H1 (cell line): ENCODE measurements around the gene CLMP. TPM values are rescaled to one million over a fixed set of nuclear protein-coding genes. Genes with fewer than 3 reads are reported as not detected.

Source experiments
- CTCF ChIA-PET: fragments of 300-600 bp; sonication (Branson Sonifier 250); formaldehyde crosslinking; loops from one replicate; lab custom pipeline; 2021; ENCODE audit not compliant: partially characterized antibody; lab: Charles Lee
- POLR2A ChIA-PET: fragments of 300-600 bp; sonication (Branson Sonifier 250); formaldehyde crosslinking; loops from one replicate; lab custom pipeline; 2021; ENCODE audit warnings: inconsistent platforms; ENCODE audit not compliant: partially characterized antibody; lab: Charles Lee
- DNase-seq, 2 experiments: peaks; one replicate each; pipeline versions ENCODE4 v3.0.0 to v3.0.0-alpha.2; 2010 to 2022; ENCODE audit warnings: low spot score in 2 of 2, low read depth in 1 of 2, mixed read lengths in 1 of 2
- FAIRE-seq: peaks from 2 replicates; lab custom pipeline; 2011; peaks lifted over from hg19 to GRCh38; lab: Jason Lieb, UNC
- H2AFZ ChIP-seq: 2 replicates; pipeline ENCODE4 v1.8.1; 2012; ENCODE audit warnings: low read length, inconsistent platforms
- H2AK5ac ChIP-seq: 2 replicates; pipeline ENCODE4 v1.6.1; 2013; ENCODE audit warnings: low read depth, low read length
- H2BK120ac ChIP-seq: replicated peaks from 2 replicates; pipeline ENCODE3; 2013; ENCODE audit warnings: low read depth, low read length, inconsistent platforms
- H2BK12ac ChIP-seq: 2 replicates; pipeline ENCODE4 v1.6.1; 2013; ENCODE audit warnings: low read depth, low read length
- H2BK15ac ChIP-seq: 2 replicates; pipeline ENCODE4 v1.6.1; 2013; ENCODE audit warnings: low read length
- H2BK20ac ChIP-seq: 2 replicates; pipeline ENCODE4 v1.6.1; 2013; ENCODE audit warnings: low read length
- H2BK5ac ChIP-seq: 2 replicates; pipeline ENCODE4 v1.6.1; 2013; ENCODE audit warnings: low read depth, low read length
- H3K14ac ChIP-seq: 2 replicates; pipeline ENCODE4 v1.6.1; 2013; ENCODE audit warnings: inconsistent platforms; ENCODE audit not compliant: insufficient read length
- H3K18ac ChIP-seq: 2 replicates; pipeline ENCODE4 v1.6.1; 2013; ENCODE audit warnings: low read length; ENCODE audit errors: extremely low read depth
- H3K23ac ChIP-seq: 2 replicates; pipeline ENCODE4 v1.6.1; 2013; ENCODE audit warnings: inconsistent platforms; ENCODE audit not compliant: insufficient read length
- H3K23me2 ChIP-seq: 2 replicates; pipeline ENCODE4 v1.6.1; 2013; ENCODE audit warnings: low read depth, low read length
- H3K27ac ChIP-seq: 2 replicates; pipeline ENCODE4 v1.6.1; 2011; ENCODE audit warnings: low read depth, low read length, inconsistent platforms
- H3K27me3 ChIP-seq, 4 experiments: replicated peaks in 1 of 4; 1 replicate in 1 of 4; 2 replicates in 3 of 4; pipeline versions ENCODE4 v1.6.1 to v1.8.1; 2011 to 2013; ENCODE audit warnings: low read length in 3 of 4, mild to moderate bottlenecking in 3 of 4, inconsistent platforms in 2 of 4, mixed read lengths in 2 of 4, moderate library complexity in 1 of 4; ENCODE audit not compliant: control insufficient read depth in 3 of 4, insufficient read depth in 3 of 4; ENCODE audit errors: extremely low read depth in 1 of 4
- H3K36me3 ChIP-seq, 4 experiments: 2 replicates each; pipeline versions ENCODE4 v1.6.1 to v1.8.1; 2011 to 2013; ENCODE audit warnings: mild to moderate bottlenecking in 4 of 4, low read length in 3 of 4, moderate library complexity in 2 of 4, control low read depth in 1 of 4, inconsistent platforms in 1 of 4; ENCODE audit not compliant: insufficient read depth in 4 of 4, control insufficient read depth in 2 of 4
- H3K4ac ChIP-seq: replicated peaks from 2 replicates; pipeline ENCODE3; 2013; ENCODE audit warnings: low read length, low read depth, mixed read lengths, inconsistent platforms; ENCODE audit not compliant: insufficient read length
- H3K4me1 ChIP-seq, 4 experiments: replicated peaks in 1 of 4; 1 replicate in 1 of 4; 2 replicates in 3 of 4; pipeline versions ENCODE4 v1.6.1 to v1.8.1; 2011 to 2013; ENCODE audit warnings: low read length in 3 of 4, inconsistent platforms in 2 of 4, mixed read lengths in 1 of 4; ENCODE audit not compliant: insufficient read depth in 4 of 4, control insufficient read depth in 3 of 4
- H3K4me2 ChIP-seq, 2 experiments: 2 replicates each; pipeline versions ENCODE4 v1.6.1 to v1.8.1; 2011 to 2013; ENCODE audit warnings: low read depth in 2 of 2, low read length in 2 of 2, control low read depth in 1 of 2, inconsistent platforms in 1 of 2, mild to moderate bottlenecking in 1 of 2; ENCODE audit not compliant: insufficient read depth in 1 of 2
- H3K4me3 ChIP-seq, 4 experiments: fragments of 200-600, 300-600 bp in 1 of 4; sonication (generic), shearing (Covaris generic), sonication (Bioruptor Twin) in 1 of 4; 2 replicates each; pipeline versions ENCODE4 v1.5.1 to v1.8.1; 2011 to 2016; ENCODE audit warnings: low read length in 4 of 4, low read depth in 3 of 4, control low read depth in 2 of 4, inconsistent platforms in 2 of 4, mild to moderate bottlenecking in 2 of 4, mixed read lengths in 1 of 4, moderate library complexity in 1 of 4; ENCODE audit not compliant: insufficient read depth in 2 of 4; ENCODE audit errors: extremely low read depth in 1 of 4
- H3K56ac ChIP-seq: replicated peaks from 2 replicates; pipeline ENCODE3; 2013; ENCODE audit warnings: low read depth, mild to moderate bottlenecking, mixed read lengths, low read length, inconsistent platforms; ENCODE audit not compliant: insufficient read length
- H3K79me1 ChIP-seq: 2 replicates; pipeline ENCODE4 v1.6.1; 2013; ENCODE audit warnings: low read depth, low read length, control low read depth
- H3K79me2 ChIP-seq, 2 experiments: 2 replicates each; pipeline versions ENCODE4 v1.6.1 to v1.8.1; 2012 to 2013; ENCODE audit warnings: low read length in 2 of 2, mild to moderate bottlenecking in 2 of 2, inconsistent platforms in 1 of 2; ENCODE audit not compliant: insufficient read depth in 2 of 2, control insufficient read depth in 1 of 2
- H3K9ac ChIP-seq, 4 experiments: replicated peaks in 1 of 4; 1 replicate in 1 of 4; 2 replicates in 3 of 4; pipeline versions ENCODE4 v1.6.1 to v1.8.1; 2011 to 2013; ENCODE audit warnings: low read depth in 3 of 4, low read length in 3 of 4, control low read depth in 2 of 4, mild to moderate bottlenecking in 2 of 4, moderate library complexity in 2 of 4, inconsistent platforms in 1 of 4; ENCODE audit errors: extremely low read depth in 1 of 4
- H3K9me3 ChIP-seq, 2 experiments: 2 replicates each; pipeline versions ENCODE4 v1.6.1 to v1.8.1; 2012 to 2013; ENCODE audit warnings: mild to moderate bottlenecking in 2 of 2, moderate library complexity in 2 of 2, control low read depth in 1 of 2, inconsistent platforms in 1 of 2, low read depth in 1 of 2, low read length in 1 of 2, mixed read lengths in 1 of 2; ENCODE audit not compliant: insufficient read depth in 2 of 2
- H4K20me1 ChIP-seq, 2 experiments: replicated peaks in 1 of 2; 2 replicates each; pipeline versions ENCODE3 to v1.8.1; 2011 to 2013; ENCODE audit warnings: inconsistent platforms in 2 of 2, low read length in 2 of 2, mild to moderate bottlenecking in 1 of 2; ENCODE audit not compliant: insufficient read depth in 2 of 2, control insufficient read depth in 1 of 2
- H4K5ac ChIP-seq: 2 replicates; pipeline ENCODE4 v1.6.1; 2013; ENCODE audit warnings: low read length, low read depth, mixed read lengths, inconsistent platforms; ENCODE audit not compliant: insufficient read length
- H4K8ac ChIP-seq: 2 replicates; pipeline ENCODE4 v1.8.0; 2013; ENCODE audit warnings: mild to moderate bottlenecking, moderate library complexity, low read length, inconsistent platforms; ENCODE audit not compliant: insufficient read depth; ENCODE audit errors: extremely low read depth
- H4K91ac ChIP-seq: replicated peaks from 2 replicates; pipeline ENCODE3; 2013; ENCODE audit warnings: low read length, mixed read lengths, inconsistent platforms; ENCODE audit not compliant: insufficient read length
- CHD2 ChIP-seq: IDR thresholded peaks from 2 replicates; pipeline ENCODE4 v1.6.1; 2012; ENCODE audit warnings: low read length, improper control_type of control experiment
- HDAC6 ChIP-seq: IDR thresholded peaks from one replicate; pipeline ENCODE4 v1.7.1; 2012; ENCODE audit warnings: low read depth, mild to moderate bottlenecking, inconsistent platforms, low read length, moderate library complexity
- JUN ChIP-seq: IDR thresholded peaks from 2 replicates; pipeline ENCODE4 v1.6.1; 2011; ENCODE audit warnings: low read depth, mild to moderate bottlenecking, improper control_type of control experiment, low read length
- JUND ChIP-seq: IDR thresholded peaks from 2 replicates; pipeline ENCODE4 v1.6.1; 2011; ENCODE audit warnings: mild to moderate bottlenecking, improper control_type of control experiment, low read length
- POLR2AphosphoS5 ChIP-seq: IDR thresholded peaks from 2 replicates; pipeline ENCODE4 v1.6.1; 2011; ENCODE audit warnings: low read depth, low read length
- RBBP5 ChIP-seq: IDR thresholded peaks from 2 replicates; pipeline ENCODE4 v1.7.1; 2012; ENCODE audit warnings: low read depth, mild to moderate bottlenecking, inconsistent platforms, low read length, moderate library complexity, borderline replicate concordance
- SAP30 ChIP-seq: fragments of 300-600 bp; sonication (generic); IDR thresholded peaks from 2 replicates; pipeline ENCODE4 v1.7.1; 2012; ENCODE audit warnings: low read length, moderate library complexity, mild to moderate bottlenecking, inconsistent platforms; ENCODE audit not compliant: insufficient read depth, insufficient replicate concordance
- SIN3A ChIP-seq, 2 experiments: IDR thresholded peaks in 1 of 2; conservative IDR thresholded peaks in 1 of 2; 2 replicates each; pipeline ENCODE4 v1.6.1; 2011 to 2012; ENCODE audit warnings: low read length in 2 of 2, improper control_type of control experiment in 1 of 2, low read depth in 1 of 2, mild to moderate bottlenecking in 1 of 2
- SUZ12 ChIP-seq: fragments of 200-600 bp; sonication (generic); IDR thresholded peaks from 2 replicates; pipeline ENCODE4 v1.6.1; 2012; ENCODE audit warnings: mild to moderate bottlenecking, inconsistent platforms, low read length, moderate library complexity, mixed read lengths
- TAF1 ChIP-seq: IDR thresholded peaks from 2 replicates; pipeline ENCODE4 v1.6.1; 2011; ENCODE audit warnings: mild to moderate bottlenecking, low read depth, low read length
- TAF7 ChIP-seq: optimal IDR thresholded peaks from 2 replicates; pipeline ENCODE3; 2011; ENCODE audit warnings: low read depth, mild to moderate bottlenecking, inconsistent platforms, low read length, moderate library complexity, borderline replicate concordance
- WGBS, 2 experiments: shearing (Covaris generic) in 1 of 2; methylation state at CpG; one replicate each; pipeline versions ENCODE4 v1.1.6 to v1.1.7; 2013 to 2015; ENCODE audit warnings: low lambda C conversion rate in 2 of 2, mixed read lengths in 2 of 2, inconsistent platforms in 1 of 2, low coverage in 1 of 2, missing lambda C conversion rate in 1 of 2; ENCODE audit not compliant: insufficient replicate concordance in 2 of 2, insufficient coverage in 1 of 2, insufficient read length in 1 of 2; ENCODE audit errors: extremely low coverage in 1 of 2, missing lambda C conversion rate in 1 of 2; 5-methylcytosine and 5-hydroxymethylcytosine counted together
- polyA plus RNA-seq, 7 experiments: library from polyadenylated mRNA; depleted of rRNA in 3 of 7; stranded (reverse) in 5 of 7; unstranded in 2 of 7; fragments of >200 nt in 5 of 7; fragments of 200-250 nt in 2 of 7; gene quantifications; 1 replicate in 5 of 7; 2 replicates in 1 of 7; 4 replicates in 1 of 7; pipeline versions ENCODE4 v1.2.1 to v1.2.3, GENCODE V29; 2011 to 2013; ENCODE audit warnings: missing spikeins in 2 of 7, mixed read lengths in 2 of 7
- total RNA-seq: library from RNA; stranded (reverse); fragmentation: NEBNext Ultra II Directional; extraction: Animal tissue kit (Norgen Biotek cat#: 25700); gene quantifications from 2 replicates; pipeline ENCODE4 v1.2.1, GENCODE V29; 2021
- TF ChIP-seq, protein P1 (sequence below): IDR thresholded peaks from 2 replicates; pipeline ENCODE4 v1.6.1; 2011; ENCODE audit warnings: low read depth, mild to moderate bottlenecking, low read length; ENCODE audit not compliant: insufficient read depth
- TF ChIP-seq, protein P2 (sequence below): IDR thresholded peaks from 2 replicates; pipeline ENCODE4 v1.6.1; 2012; ENCODE audit warnings: inconsistent platforms

The CLMP gene
- total and polyA plus RNA-seq, 2 of the 8 experiments (the other 6 are each of a cell fraction or from before 2014, with no cell fraction given): 9.9 to 24.1 TPM

DNA sequence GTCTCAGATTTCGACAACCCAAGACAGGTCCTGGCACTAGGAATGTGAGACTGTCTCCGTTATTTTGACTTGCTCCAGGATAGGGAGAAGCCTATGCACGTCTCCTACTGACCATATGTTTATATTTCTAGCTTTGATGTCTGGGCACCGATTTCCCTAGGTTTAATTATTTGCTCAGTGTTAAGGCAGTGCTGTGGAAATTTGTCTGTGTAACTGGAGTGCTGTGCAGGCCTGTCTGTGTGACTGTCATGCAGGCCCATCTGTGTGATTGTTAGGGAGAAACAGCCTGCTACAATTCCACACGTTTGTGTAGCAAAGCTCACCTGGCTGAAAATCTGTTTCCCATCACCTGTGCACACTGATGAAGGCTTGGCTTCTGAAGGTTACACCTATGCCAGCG is 103.5 kb downstream of the CLMP start:
- DNase-seq (no peak), FAIRE-seq (no peak)
- H3K56ac ChIP-seq: no peak overlapping the region
- no peaks in the 10 kb centered on the region for H3K27me3 ChIP-seq
- no peak overlapping the region for H2BK120ac ChIP-seq
- H2BK20ac ChIP-seq: no peak overlapping the region
- H3K79me2 ChIP-seq: no peaks in the 10 kb centered on the region
- H3K23ac ChIP-seq: no peak overlapping the region
- H3K36me3 ChIP-seq: no peaks in the 10 kb centered on the region
- H2AFZ ChIP-seq: no peak overlapping the region
- H3K23me2 ChIP-seq: no peaks in the 10 kb centered on the region
- WGBS, 2 experiments: 94% methylated on average over 6 of the region's 6 CpGs; no CpG with 5 or more reads in 1 of the 2 experiments
- no peak overlapping the region for H3K18ac ChIP-seq
- no peaks in the 10 kb centered on the region for H3K79me1 ChIP-seq
- H4K5ac ChIP-seq: no peak overlapping the region
- H4K20me1 ChIP-seq: no peaks in the 10 kb centered on the region
- H2BK12ac ChIP-seq: no peak overlapping the region
- no peak overlapping the region for H3K4me2 ChIP-seq
- no peak overlapping the region for H2AK5ac ChIP-seq
- H4K91ac ChIP-seq: no peak overlapping the region
- H2BK5ac ChIP-seq: no peak overlapping the region
- H3K27ac ChIP-seq: no peak overlapping the region
- no peak overlapping the region for H2BK15ac ChIP-seq
- ChIA-PET CTCF (interaction anchor here (0.6 to 2.6 kb wide), 6 partner anchors 9 to 170 kb away, joined by 3 to 7 read pairs (median 4); no protein-coding TSS in a partner anchor), POLR2A (interaction anchor here (0.6 to 1.6 kb wide), 4 partner anchors 12 to 43 kb away, joined by 3 to 5 read pairs (median 3); partner anchors contain the start of gene HSPA8)
- no peak overlapping the region for H3K9ac ChIP-seq
- H3K4me3 ChIP-seq: no peak overlapping the region
- no peaks in the 10 kb centered on the region for H3K4me1 ChIP-seq
- no peaks in the 10 kb centered on the region for H3K9me3 ChIP-seq
- no peak overlapping the region for H3K14ac ChIP-seq
- no peak overlapping the region for H4K8ac ChIP-seq
- no peak overlapping the region for H3K4ac ChIP-seq
- no peak for TF ChIP-seq JUND
- no peak for TF ChIP-seq POLR2AphosphoS5
- no peak for TF ChIP-seq HDAC6
- TF ChIP-seq SAP30: no peak
- TF ChIP-seq RBBP5: no peak
- TF ChIP-seq TAF7: no peak
- TF ChIP-seq SIN3A (conservative IDR thresholded peaks at IDR 0.05 in 1 of 2, IDR thresholded peaks at IDR 0.05 in 1 of 2; ENCODE audit: low read depth in 1 of 2, low read length in 2 of 2): no peak
- TF ChIP-seq, protein P1, sequence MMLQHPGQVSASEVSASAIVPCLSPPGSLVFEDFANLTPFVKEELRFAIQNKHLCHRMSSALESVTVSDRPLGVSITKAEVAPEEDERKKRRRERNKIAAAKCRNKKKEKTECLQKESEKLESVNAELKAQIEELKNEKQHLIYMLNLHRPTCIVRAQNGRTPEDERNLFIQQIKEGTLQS: no peak
- no peak for TF ChIP-seq CHD2
- no peak for TF ChIP-seq JUN
- no peak for TF ChIP-seq SUZ12
- TF ChIP-seq, protein P2, sequence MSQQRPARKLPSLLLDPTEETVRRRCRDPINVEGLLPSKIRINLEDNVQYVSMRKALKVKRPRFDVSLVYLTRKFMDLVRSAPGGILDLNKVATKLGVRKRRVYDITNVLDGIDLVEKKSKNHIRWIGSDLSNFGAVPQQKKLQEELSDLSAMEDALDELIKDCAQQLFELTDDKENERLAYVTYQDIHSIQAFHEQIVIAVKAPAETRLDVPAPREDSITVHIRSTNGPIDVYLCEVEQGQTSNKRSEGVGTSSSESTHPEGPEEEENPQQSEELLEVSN: no peak
- no peak for TF ChIP-seq TAF1
